Osteoblast (primary cell): Measurements from ENCODE around the gene TSPAN3. TPM values are rescaled to one million over a fixed set of nuclear protein-coding genes. Genes with fewer than 3 reads are reported as not detected.

Experiments
- DNase-seq: peaks from one replicate; pipeline ENCODE4 v3.0.0; 2011; ENCODE audit warnings: low spot score, mixed read lengths; ENCODE audit not compliant: insufficient read length; ENCODE audit errors: missing footprints
- H2AFZ ChIP-seq: 2 replicates; pipeline ENCODE4 v1.6.0; 2011; ENCODE audit warnings: mild to moderate bottlenecking, low read length
- H3K27ac ChIP-seq: 2 replicates; pipeline ENCODE4 v1.5.1; 2011; ENCODE audit warnings: mild to moderate bottlenecking, low read depth, low read length, moderate library complexity
- H3K27me3 ChIP-seq: 2 replicates; pipeline ENCODE4 v1.6.0; 2012; ENCODE audit warnings: mild to moderate bottlenecking, control low read depth, inconsistent platforms, low read length, moderate library complexity; ENCODE audit not compliant: insufficient read depth
- H3K36me3 ChIP-seq: 2 replicates; pipeline ENCODE4 v1.5.1; 2011; ENCODE audit warnings: mild to moderate bottlenecking, low read length, control low read depth, moderate library complexity; ENCODE audit not compliant: insufficient read depth
- H3K4me1 ChIP-seq: 2 replicates; pipeline ENCODE4 v1.5.1; 2011; ENCODE audit warnings: mild to moderate bottlenecking, low read length, control low read depth, moderate library complexity; ENCODE audit not compliant: insufficient read depth
- H3K4me2 ChIP-seq: 2 replicates; pipeline ENCODE4 v1.6.0; 2011; ENCODE audit warnings: mild to moderate bottlenecking, low read length; ENCODE audit not compliant: insufficient read depth
- H3K4me3 ChIP-seq: fragments of 200-600 bp; sonication (generic); 3 replicates; pipeline ENCODE4 v1.5.1; 2012; ENCODE audit warnings: mild to moderate bottlenecking, low read length, inconsistent platforms; ENCODE audit not compliant: insufficient read depth
- H3K79me2 ChIP-seq: 2 replicates; pipeline ENCODE4 v1.6.0; 2012; ENCODE audit warnings: mild to moderate bottlenecking, low read length, control low read depth, inconsistent platforms; ENCODE audit not compliant: insufficient read depth
- H3K9me3 ChIP-seq: 2 replicates; pipeline ENCODE4 v1.5.1; 2011; ENCODE audit warnings: low read depth, low read length, control low read depth
- H4K20me1 ChIP-seq: 2 replicates; pipeline ENCODE4 v1.6.0; 2012; ENCODE audit warnings: mild to moderate bottlenecking, low read length, control low read depth; ENCODE audit not compliant: insufficient read depth
- CTCF ChIP-seq: IDR thresholded peaks from 2 replicates; pipeline ENCODE4 v1.5.1; 2011; ENCODE audit warnings: mild to moderate bottlenecking, low read depth, low read length, moderate library complexity; ENCODE audit errors: extremely low read depth
- total RNA-seq: library from RNA; depleted of rRNA; stranded (reverse); fragments of >200 nt; gene quantifications from 2 replicates; pipeline ENCODE4 v1.2.3, GENCODE V29; 2012

Gene TSPAN3
- total RNA-seq, 1 donor: 235 TPM

- H2AFZ ChIP-seq: no peak overlapping the region
- TF ChIP-seq CTCF: no peak
These were observed 34.1 kb downstream of the TSPAN3 start for GRCh38 chr15:77036537-77037387.

GRCh38 chr15:77035999-77036471 lies 34.9 kb downstream of the TSPAN3 start:
- H3K4me1 ChIP-seq: peaks cover 6% of the 10 kb centered on the region
- H3K4me2 ChIP-seq: no peak overlapping the region
- TF ChIP-seq CTCF: no peak
- H3K27me3 ChIP-seq: no peaks in the 10 kb centered on the region
- H2AFZ ChIP-seq: no peak overlapping the region
- H3K27ac ChIP-seq: no peak overlapping the region
- H3K79me2 ChIP-seq: no peaks in the 10 kb centered on the region
- no peaks in the 10 kb centered on the region for H3K9me3 ChIP-seq
- no peaks in the 10 kb centered on the region for H3K36me3 ChIP-seq
- H3K4me3 ChIP-seq: no peak overlapping the region
- H4K20me1 ChIP-seq: no peaks in the 10 kb centered on the region
- peak; percentile 81 for DNase-seq

More at GRCh38 chr15:77036537-77037387, 34.1 kb downstream of the TSPAN3 start:
- H4K20me1 ChIP-seq: no peaks in the 10 kb centered on the region
- H3K4me1 ChIP-seq: peaks cover 7% of the 10 kb centered on the region
- no peak overlapping the region for H3K4me2 ChIP-seq
- H3K36me3 ChIP-seq: no peaks in the 10 kb centered on the region
- no peaks in the 10 kb centered on the region for H3K9me3 ChIP-seq
- H3K27ac ChIP-seq: no peak overlapping the region
- no peaks in the 10 kb centered on the region for H3K27me3 ChIP-seq
- peak; percentile 49 for DNase-seq
- H3K4me3 ChIP-seq: no peak overlapping the region
- H3K79me2 ChIP-seq: no peaks in the 10 kb centered on the region

- no peak overlapping the region for H3K4me3 ChIP-seq
- TF ChIP-seq CTCF: no peak
- no peak overlapping the region for H3K4me2 ChIP-seq
- DNase-seq: no peak
- H3K79me2 ChIP-seq: no peaks in the 10 kb centered on the region
- H3K27ac ChIP-seq: no peak overlapping the region
- no peak overlapping the region for H2AFZ ChIP-seq
- H4K20me1 ChIP-seq: no peaks in the 10 kb centered on the region
- H3K9me3 ChIP-seq: no peaks in the 10 kb centered on the region
- no peaks in the 10 kb centered on the region for H3K36me3 ChIP-seq
- H3K27me3 ChIP-seq: no peaks in the 10 kb centered on the region
- H3K4me1 ChIP-seq: peaks cover 2% of the 10 kb centered on the region
These were observed 35.3 kb downstream of the TSPAN3 start for GRCh38 chr15:77035584-77035983.

GRCh38 chr15:77034695-77035489 lies 36.0 kb downstream of the TSPAN3 start:
- TF ChIP-seq CTCF: peak; percentile 78
- H3K4me1 ChIP-seq: no peaks in the 10 kb centered on the region
- no peak overlapping the region for H3K4me2 ChIP-seq
- DNase-seq: peak; percentile 94
- H3K36me3 ChIP-seq: no peaks in the 10 kb centered on the region
- no peaks in the 10 kb centered on the region for H3K27me3 ChIP-seq
- H3K79me2 ChIP-seq: no peaks in the 10 kb centered on the region
- H4K20me1 ChIP-seq: no peaks in the 10 kb centered on the region
- H3K9me3 ChIP-seq: no peaks in the 10 kb centered on the region
- H3K4me3 ChIP-seq: no peak overlapping the region
- no peak overlapping the region for H3K27ac ChIP-seq
- no peak overlapping the region for H2AFZ ChIP-seq
